ENCODE data around the gene HNRNPA2B1. TPM values are rescaled to one million over a fixed set of nuclear protein-coding genes. Genes with fewer than 3 reads are reported as not detected.

The HNRNPA2B1 gene
- 100 to 1,000 TPM; 585 to 820 (median 621) TPM for polyA plus RNA-seq (ENCODE audit: low read depth in 6 of 6)

DNA sequence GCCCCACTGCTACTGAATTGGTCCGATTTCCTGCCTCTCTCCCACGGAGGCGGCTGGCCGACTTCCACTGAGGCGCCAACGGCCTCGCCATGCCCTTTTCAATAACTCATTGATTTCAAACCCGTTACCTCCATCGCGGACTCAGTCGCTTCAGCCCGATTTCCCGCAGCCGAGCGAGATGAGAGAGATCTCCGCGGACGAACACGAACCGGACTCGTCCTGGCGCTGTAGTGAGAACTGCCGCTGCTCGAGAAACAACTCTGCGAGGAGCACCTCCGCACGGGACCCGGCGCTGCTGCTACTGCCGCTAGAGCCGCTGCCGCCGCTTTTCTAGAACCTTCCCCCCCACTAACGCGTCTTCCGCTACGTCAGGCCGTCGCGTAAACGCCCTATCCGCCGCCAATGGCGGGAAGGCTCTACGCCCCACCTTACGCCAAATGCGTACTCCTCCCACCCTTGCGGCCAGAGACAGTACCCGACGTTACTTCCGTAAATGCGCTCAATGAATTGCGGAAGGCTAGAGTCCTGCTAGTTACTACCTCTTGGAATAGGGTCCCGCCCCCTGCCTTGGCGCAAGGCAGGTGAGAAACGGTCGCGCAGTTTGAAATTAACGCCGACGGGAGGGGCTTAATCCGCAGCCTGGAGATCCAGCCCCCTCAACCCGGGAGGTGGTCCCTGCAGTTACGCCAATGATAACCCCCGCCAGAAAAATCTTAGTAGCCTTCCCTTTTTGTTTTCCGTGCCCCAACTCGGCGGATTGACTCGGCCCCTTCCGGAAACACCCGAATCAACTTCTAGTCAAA lies at the start of gene HNRNPA2B1:
TSS of gene HNRNPA2B1 (minus strand) at position 303 of the 803 bp plus-strand sequence. CDS start at position 134, 169 bp downstream.
- no peaks in the 10 kb centered on the region for H3K27me3 Mint-ChIP-seq
- H3K9me3 Mint-ChIP-seq: peaks cover 0 to 4% (median 0%) of the 10 kb centered on the region in 7 donors
- peak; percentile 64 to 66 for ATAC-seq (ENCODE audit: low read depth in 2 of 2)

DNA sequence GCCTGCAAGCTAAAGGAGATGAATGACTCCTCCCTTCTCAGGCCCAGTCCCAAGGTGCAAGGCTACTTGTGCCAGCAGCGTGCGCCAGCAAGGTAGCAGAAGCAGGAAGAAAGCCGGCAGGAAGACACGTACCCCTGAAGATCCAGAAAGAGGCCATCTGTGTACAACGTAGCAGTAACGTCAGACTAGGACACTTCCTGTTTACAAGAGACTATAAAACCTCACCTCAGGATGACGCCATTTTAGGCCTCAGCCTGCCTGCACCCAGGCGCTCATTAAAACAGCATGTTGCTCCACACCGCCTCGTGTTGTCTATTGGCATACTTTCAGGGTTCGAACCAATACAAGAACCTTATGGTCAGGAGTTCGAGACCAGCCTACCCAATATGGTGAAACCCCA lies 49.7 kb upstream of the HNRNPA2B1 start:
- Mint-ChIP-seq H3K27ac (no peak overlapping the region), H3K4me1 (no peaks in the 10 kb centered on the region), H3K27me3 (peaks cover 0 to 3% (median 0%) of the 10 kb centered on the region in 3 donors), H3K9me3 (no peaks in the 10 kb centered on the region), H3K36me3 (no peaks in the 10 kb centered on the region), H3K4me3 (no peak overlapping the region)
- DNase-seq: no peak
- no peak for ATAC-seq (ENCODE audit: low read depth in 2 of 2)

More for the DNA sequence above, at the start of gene HNRNPA2B1:
- peaks cover 41 to 44% of the 10 kb centered on the region in 2 donors for H3K36me3 Mint-ChIP-seq
- H3K4me1 Mint-ChIP-seq: peaks cover 50 to 68% (median 51%) of the 10 kb centered on the region in 3 donors
- peak within 1 kb of the TSS; percentile 97 to 100 (median 100) for H3K4me3 Mint-ChIP-seq
- peak; percentile 99 for DNase-seq
- H3K27ac Mint-ChIP-seq: peak within 1 kb of the TSS; percentile 99 to 100 (median 100)

DNA sequence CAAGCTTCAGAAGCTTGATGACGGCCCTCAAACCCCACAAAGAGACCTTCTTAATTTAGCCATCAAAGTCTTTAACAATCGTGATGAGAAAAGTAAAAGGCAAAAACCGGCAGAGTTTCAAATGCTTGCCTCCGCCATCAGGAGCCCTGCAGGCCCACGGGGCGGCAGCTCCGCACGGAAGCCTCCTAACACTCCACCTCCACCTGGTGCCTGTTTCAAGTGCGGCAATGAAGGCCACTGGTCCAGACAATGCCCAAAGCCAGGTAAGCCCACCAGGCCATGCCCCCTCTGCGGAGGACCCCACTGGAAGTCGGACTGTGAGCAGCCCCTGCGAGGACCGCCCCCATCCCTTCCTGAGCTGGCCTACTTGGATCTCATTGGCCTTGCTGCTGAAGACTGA lies 44.6 kb upstream of the HNRNPA2B1 start:
- H3K27ac Mint-ChIP-seq: no peak overlapping the region
- H3K36me3 Mint-ChIP-seq: no peaks in the 10 kb centered on the region
- no peaks in the 10 kb centered on the region for H3K27me3 Mint-ChIP-seq
- H3K4me1 Mint-ChIP-seq: no peaks in the 10 kb centered on the region
- no peak for DNase-seq
- no peaks in the 10 kb centered on the region for H3K9me3 Mint-ChIP-seq
- ATAC-seq (ENCODE audit: low read depth in 2 of 2): no peak
- H3K4me3 Mint-ChIP-seq: no peak overlapping the region

DNA sequence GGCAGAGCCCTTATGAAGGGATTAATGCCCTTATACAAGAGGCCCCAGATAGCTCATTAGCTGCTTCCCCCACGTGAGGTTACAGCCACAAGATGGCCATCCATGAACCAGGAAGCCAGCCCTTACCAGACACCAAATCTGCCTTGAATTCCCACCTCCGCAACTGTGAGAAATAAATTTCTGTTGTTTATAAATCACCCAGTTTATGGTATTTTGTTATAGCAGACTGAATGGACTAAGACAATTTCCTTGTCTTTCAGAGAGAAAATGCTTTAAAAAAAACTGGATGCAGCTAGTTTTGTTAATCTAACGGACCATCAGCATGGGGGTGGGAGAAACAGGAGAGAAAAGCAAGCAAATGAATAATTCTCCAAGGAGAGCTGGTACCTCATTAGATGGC lies 37.5 kb upstream of the HNRNPA2B1 start:
- Mint-ChIP-seq H3K27me3 (peaks cover 7 to 10% (median 8%) of the 10 kb centered on the region in 3 donors), H3K4me1 (peaks cover 0 to 3% (median 0%) of the 10 kb centered on the region in 3 donors), H3K27ac (no peak overlapping the region), H3K36me3 (no peaks in the 10 kb centered on the region), H3K4me3 (no peak overlapping the region), H3K9me3 (no peaks in the 10 kb centered on the region)
- ATAC-seq (ENCODE audit: low read depth in 2 of 2) (no peak), DNase-seq (no peak)

DNA sequence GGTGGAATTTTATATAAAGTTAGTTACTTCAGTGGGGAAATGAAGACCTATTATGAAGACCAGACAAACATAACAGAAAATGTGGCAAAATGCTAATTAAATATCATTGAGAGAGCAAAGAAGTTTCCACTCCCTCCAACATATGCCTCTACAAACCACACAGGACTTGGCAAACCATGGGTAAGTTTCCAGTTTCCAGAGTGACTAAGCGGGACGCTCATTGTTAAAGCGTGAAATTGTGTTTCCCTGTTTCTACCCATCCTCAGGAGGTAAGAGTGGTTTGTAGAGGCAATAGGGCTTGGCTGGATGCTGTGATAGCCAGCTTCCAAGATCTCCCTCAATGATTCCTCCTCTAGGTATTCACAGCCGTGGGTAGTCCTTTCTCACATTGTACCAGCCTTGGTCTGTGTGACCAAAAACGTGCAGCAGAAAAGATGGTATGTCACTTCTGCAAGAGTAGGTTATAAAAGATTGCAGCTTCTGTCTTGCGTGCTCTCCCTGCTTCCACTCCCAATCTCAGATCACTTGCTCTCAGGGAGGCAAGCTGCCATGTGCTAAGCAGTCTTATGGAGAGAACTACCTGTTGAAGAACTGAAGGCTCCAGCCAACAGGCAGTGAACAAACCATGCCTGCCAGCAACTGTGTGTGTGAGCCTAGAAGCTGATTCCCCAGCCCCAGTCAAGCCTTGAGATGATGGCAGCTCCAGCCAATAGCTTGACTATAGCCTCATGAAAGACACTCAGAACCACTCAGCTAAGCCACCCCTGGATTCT lies 36.7 kb upstream of the HNRNPA2B1 start:
- Mint-ChIP-seq H3K4me1 (peaks cover 0 to 3% (median 0%) of the 10 kb centered on the region in 3 donors), H3K4me3 (no peak overlapping the region), H3K9me3 (no peaks in the 10 kb centered on the region), H3K36me3 (no peaks in the 10 kb centered on the region), H3K27ac (no peak overlapping the region), H3K27me3 (peaks cover 7 to 11% (median 8%) of the 10 kb centered on the region in 3 donors)
- ATAC-seq (ENCODE audit: low read depth in 2 of 2) (no peak), DNase-seq (no peak)

DNA sequence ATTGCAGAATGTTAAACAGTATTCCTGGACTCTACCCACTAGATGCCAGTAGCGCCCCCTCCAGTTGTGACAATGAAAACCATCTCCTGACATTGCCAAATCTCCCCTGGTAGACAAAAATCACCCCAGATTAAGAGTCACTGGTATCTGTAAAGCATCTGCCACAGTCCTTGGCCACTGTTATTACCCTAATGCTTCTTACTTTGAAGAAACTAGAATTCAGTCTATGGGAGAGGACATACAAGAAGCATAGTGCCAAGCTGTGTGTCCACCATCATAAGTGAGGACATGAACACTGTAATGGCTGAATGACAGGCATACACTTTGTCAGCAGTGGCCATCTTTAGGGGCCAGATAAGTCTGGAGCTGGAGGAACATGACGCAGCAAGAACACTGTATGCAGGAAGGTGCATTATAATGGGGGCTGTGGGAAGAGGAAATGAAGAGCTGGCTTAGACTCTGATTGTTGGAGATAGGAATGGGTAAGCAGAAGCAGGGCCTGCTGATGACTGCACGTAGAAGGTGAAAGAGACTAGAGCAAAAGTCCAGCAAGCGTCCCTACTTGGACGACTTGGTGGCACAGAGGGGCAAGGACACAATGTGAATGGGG lies 33.5 kb upstream of the HNRNPA2B1 start:
- no peak for ATAC-seq (ENCODE audit: low read depth in 2 of 2)

DNA sequence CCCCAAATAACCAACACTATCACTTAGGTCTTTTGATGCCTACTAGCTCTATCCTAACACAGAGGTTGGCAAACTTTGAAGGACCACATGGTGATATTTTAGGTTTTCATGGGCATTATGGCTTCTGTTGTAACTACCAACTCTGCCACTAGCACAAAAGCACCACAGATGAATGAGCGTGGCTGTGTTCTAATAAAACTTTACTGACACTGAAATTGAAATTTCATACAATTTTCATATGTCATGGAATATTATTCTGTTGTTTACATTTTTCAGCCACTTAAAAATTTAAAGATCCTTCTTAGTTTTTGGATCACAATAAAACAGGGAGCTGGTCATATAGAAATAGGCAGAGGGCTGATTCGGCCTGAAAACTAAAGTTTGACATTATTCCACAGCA lies 27.4 kb upstream of the HNRNPA2B1 start:
- ATAC-seq (ENCODE audit: low read depth in 2 of 2) (no peak), DNase-seq (no peak)
- Mint-ChIP-seq H3K9me3 (peaks cover 0 to 3% (median 0%) of the 10 kb centered on the region in 7 donors), H3K4me1 (no peaks in the 10 kb centered on the region), H3K27me3 (peaks cover 0 to 15% (median 0%) of the 10 kb centered on the region in 3 donors), H3K27ac (no peak overlapping the region), H3K36me3 (no peaks in the 10 kb centered on the region), H3K4me3 (no peak overlapping the region)

More for the DNA sequence above, 33.5 kb upstream of the HNRNPA2B1 start:
- Mint-ChIP-seq H3K27ac (no peak overlapping the region), H3K36me3 (no peaks in the 10 kb centered on the region), H3K4me3 (no peak overlapping the region), H3K4me1 (peaks cover 0 to 3% (median 0%) of the 10 kb centered on the region in 3 donors), H3K9me3 (peaks cover 0 to 3% (median 0%) of the 10 kb centered on the region in 7 donors), H3K27me3 (peaks cover 7 to 15% (median 8%) of the 10 kb centered on the region in 3 donors)
- no peak for DNase-seq

DNA sequence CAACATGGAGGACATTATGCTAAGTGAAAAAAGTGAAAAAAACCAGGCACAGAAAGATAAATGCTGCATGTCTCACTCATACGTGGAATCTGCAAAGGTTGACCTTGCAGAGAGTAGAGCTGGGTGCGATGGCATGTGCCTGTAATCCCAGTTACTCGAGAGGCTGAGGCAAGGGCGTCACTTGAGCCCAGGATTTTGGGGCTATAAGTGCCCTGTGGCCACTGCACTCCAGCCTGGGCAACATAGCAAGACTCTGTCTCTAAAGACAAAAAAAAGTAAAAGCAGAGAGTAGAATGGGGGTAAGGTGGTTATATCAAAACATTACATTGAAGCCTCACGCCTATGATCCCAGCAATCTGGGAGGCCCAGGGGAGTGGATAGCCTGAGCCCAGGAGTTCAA lies 23.8 kb upstream of the HNRNPA2B1 start:
- H3K4me3 Mint-ChIP-seq: no peak overlapping the region
- H3K27me3 Mint-ChIP-seq: peaks cover 0 to 10% (median 0%) of the 10 kb centered on the region in 3 donors
- DNase-seq (no peak), ATAC-seq (ENCODE audit: low read depth in 2 of 2) (no peak)
- no peaks in the 10 kb centered on the region for H3K36me3 Mint-ChIP-seq
- no peak overlapping the region for H3K27ac Mint-ChIP-seq
- no peaks in the 10 kb centered on the region for H3K9me3 Mint-ChIP-seq
- no peaks in the 10 kb centered on the region for H3K4me1 Mint-ChIP-seq

DNA sequence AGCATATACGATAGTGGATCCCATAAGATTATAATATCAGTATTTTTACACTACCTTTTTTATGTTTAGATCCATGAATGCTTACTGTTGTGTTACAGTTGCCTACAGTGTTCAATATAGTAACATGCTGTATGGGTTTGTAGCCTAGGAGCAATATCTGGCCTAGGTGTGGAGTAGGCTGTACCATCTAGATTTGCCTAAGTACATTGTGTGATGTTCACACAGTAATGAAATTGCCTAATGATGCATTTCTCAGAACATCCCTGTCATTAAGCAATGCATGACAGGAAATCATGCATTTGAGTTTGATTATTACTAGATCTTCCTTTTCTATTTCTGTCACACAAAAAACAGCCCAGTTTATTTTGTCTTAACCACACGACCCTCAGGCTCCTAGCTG lies 15.5 kb upstream of the HNRNPA2B1 start:
- ATAC-seq (ENCODE audit: low read depth in 2 of 2) (no peak), DNase-seq (no peak)
- Mint-ChIP-seq H3K4me1 (peaks cover 0 to 10% (median 2%) of the 10 kb centered on the region in 3 donors), H3K4me3 (no peak overlapping the region), H3K27ac (no peak overlapping the region), H3K36me3 (peaks cover 7 to 14% of the 10 kb centered on the region in 2 donors), H3K27me3 (no peaks in the 10 kb centered on the region), H3K9me3 (peaks cover 0 to 4% (median 0%) of the 10 kb centered on the region in 7 donors)

DNA sequence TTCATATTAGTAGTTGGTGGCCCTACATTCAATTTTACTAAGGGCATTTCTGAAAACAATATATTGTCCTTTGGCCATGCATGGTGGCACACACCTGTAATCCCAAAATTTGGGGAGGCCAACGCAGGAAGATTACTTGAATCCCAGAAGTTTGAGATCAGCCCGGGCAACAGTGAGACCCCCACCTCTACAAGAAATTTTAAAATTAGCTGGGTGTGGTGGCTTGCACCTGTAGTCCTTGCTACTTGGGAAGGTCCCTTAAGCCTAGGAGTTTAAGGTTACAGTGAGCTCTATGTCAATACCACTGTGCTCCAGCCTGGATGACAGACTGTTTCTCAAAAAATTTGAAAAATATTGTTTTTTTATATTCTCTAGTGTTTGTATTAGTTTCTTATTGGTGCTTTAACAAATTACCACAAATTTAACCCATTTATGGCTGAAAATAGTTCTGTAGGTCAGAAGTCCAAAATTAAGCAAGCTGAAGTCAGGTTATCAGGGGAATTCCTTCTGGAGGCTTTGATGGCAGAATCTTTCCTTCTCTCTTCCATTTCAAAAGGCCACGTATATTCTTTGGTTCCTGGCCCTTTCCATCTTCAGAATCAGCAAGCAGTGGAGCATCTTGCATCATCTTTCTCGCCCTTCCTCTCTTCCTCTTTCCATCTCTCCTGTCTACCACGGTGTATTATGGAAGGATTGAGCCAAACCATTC lies 13.4 kb upstream of the HNRNPA2B1 start:
- H3K27ac Mint-ChIP-seq: no peak overlapping the region
- peaks cover 0 to 14% (median 2%) of the 10 kb centered on the region in 3 donors for H3K4me1 Mint-ChIP-seq
- peaks cover 0 to 4% (median 0%) of the 10 kb centered on the region in 7 donors for H3K9me3 Mint-ChIP-seq
- DNase-seq (no peak), ATAC-seq (ENCODE audit: low read depth in 2 of 2) (no peak)
- H3K27me3 Mint-ChIP-seq: no peaks in the 10 kb centered on the region
- H3K4me3 Mint-ChIP-seq: no peak overlapping the region
- H3K36me3 Mint-ChIP-seq: peaks cover 7 to 26% of the 10 kb centered on the region in 2 donors

DNA sequence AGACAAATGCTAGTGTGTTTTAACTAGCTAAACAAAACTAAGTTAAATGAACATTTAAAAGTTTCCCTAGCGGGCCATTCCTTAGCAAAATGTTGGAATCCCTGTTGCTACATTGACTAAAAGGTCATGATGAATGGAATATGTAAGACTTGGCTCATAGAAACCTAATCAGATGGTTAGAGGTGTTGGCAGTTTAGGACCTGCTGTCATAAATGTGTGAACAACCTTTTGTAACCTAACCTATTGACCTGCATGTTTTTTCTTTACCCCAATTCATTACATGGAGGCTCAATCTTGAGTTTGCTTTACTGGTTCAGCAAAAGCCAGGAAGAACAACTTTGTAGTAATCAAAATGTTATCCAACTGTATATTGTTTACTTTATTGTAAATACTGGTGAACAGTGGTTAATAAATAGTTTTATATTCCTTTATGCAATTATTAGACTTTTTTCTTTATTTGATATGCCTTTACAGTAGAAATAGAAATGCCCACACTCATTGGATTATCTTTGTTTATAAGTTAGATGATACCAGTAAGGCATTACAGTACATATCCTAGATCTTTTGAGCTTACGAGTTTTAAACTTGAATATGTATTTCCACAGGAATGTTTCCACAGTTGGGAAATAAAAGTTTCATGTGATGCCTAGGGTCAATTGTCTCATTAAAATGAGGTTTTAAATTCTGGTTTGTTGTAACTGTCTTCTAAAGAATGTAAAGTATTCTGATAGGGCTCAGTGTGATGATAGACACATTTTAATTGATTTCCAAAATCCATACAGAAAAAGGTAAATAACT lies 12.6 kb upstream of the HNRNPA2B1 start:
- ATAC-seq (ENCODE audit: low read depth in 2 of 2) (no peak), DNase-seq (no peak)
- H3K27ac Mint-ChIP-seq: peak overlapping the region in 3 of 6 donors; percentile 30 to 63 (median 51)
- H3K4me3 Mint-ChIP-seq: no peak overlapping the region
- H3K4me1 Mint-ChIP-seq: peaks cover 0 to 14% (median 2%) of the 10 kb centered on the region in 3 donors
- peaks cover 7 to 26% of the 10 kb centered on the region in 2 donors for H3K36me3 Mint-ChIP-seq
- H3K9me3 Mint-ChIP-seq: peaks cover 0 to 4% (median 0%) of the 10 kb centered on the region in 7 donors
- no peaks in the 10 kb centered on the region for H3K27me3 Mint-ChIP-seq

DNA sequence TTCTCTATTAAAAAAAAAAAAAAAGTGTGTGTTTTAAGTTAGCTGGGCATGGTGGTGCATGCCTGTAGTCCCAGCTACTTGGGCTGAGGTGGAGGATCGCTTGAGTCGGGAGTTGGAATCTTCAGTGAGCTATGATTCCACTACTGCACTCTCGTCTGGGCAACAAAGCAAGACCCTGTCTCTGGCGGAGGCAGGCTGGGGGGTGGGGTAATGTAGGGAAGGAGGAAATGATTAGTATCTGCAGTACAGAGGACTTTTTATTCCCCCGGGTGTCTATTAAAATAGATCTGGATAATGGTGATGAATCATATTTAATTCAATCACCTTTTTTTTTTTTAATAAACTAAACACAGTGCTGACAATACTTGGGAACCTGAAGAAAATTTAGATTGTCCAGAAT lies 7.5 kb upstream of the HNRNPA2B1 start:
- Mint-ChIP-seq H3K27me3 (no peaks in the 10 kb centered on the region), H3K27ac (no peak overlapping the region), H3K4me3 (no peak overlapping the region), H3K4me1 (peaks cover 14 to 45% (median 28%) of the 10 kb centered on the region in 3 donors), H3K36me3 (peaks cover 8 to 31% of the 10 kb centered on the region in 2 donors), H3K9me3 (no peaks in the 10 kb centered on the region)
- DNase-seq (no peak), ATAC-seq (ENCODE audit: low read depth in 2 of 2) (no peak)

Data from naive B cell (primary cell).